Progenitor cell of endocrine pancreas (in vitro differentiated cells): ENCODE data around the gene MLLT3. TPM values are rescaled to one million over a fixed set of nuclear protein-coding genes. Genes with fewer than 3 reads are reported as not detected.

Experiments
- DNase-seq: peaks from one replicate; pipeline ENCODE4 v3.0.0; 2021; ENCODE audit warnings: low spot score; ENCODE audit not compliant: unreplicated experiment
- H3K27ac Mint-ChIP-seq: 2 replicates; pipeline ENCODE4 v1.8.0; 2021; ENCODE audit warnings: mild to moderate bottlenecking, moderate library complexity, mixed read lengths
- H3K27me3 Mint-ChIP-seq: 2 replicates; pipeline ENCODE4 v1.8.0; 2021; ENCODE audit warnings: mixed read lengths
- H3K36me3 Mint-ChIP-seq: 2 replicates; pipeline ENCODE4 v1.8.0; 2022; ENCODE audit warnings: mixed read lengths; ENCODE audit not compliant: insufficient read depth
- H3K4me1 Mint-ChIP-seq: 2 replicates; pipeline ENCODE4 v1.8.0; 2021; ENCODE audit warnings: low read depth, mixed read lengths
- H3K4me3 Mint-ChIP-seq: 2 replicates; pipeline ENCODE4 v1.8.0; 2021; ENCODE audit warnings: low read depth, mild to moderate bottlenecking, moderate library complexity, mixed read lengths
- H3K9me3 Mint-ChIP-seq: 2 replicates; pipeline ENCODE4 v1.8.0; 2021; ENCODE audit warnings: low read depth, mixed read lengths
- CTCF ChIP-seq: fragments of 200-600 bp; sonication (generic); IDR thresholded peaks from one replicate; pipeline ENCODE4 v1.5.0; 2021; ENCODE audit warnings: antibody characterized with exemption, mild to moderate bottlenecking; ENCODE audit not compliant: unreplicated experiment
- total RNA-seq: library from RNA; stranded (reverse); gene quantifications from 2 replicates; pipeline ENCODE4 v1.2.1, GENCODE V29; 2021

Gene MLLT3
- total RNA-seq, 1 donor from 2014 or later: 25.8 TPM

DNA sequence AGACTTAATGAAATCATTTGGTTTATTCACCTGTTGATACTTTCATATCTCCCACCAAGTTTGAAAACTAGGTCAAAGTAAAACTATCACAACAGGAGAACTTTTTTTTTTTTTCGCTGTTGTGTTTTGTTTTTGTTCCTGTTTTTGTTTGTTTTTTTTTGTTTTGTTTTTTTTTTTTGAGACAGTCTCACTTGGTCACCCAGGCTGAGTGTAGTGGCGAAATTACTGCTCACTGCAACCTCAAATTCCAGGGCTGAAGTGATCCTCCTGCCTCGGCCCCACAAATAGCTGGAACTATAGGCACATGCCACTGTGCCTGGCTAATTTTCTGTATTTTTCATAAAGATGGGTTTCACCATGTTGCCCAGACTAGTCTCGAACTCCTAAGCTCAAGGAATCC is 49.3 kb downstream of the MLLT3 start:
- Mint-ChIP-seq H3K4me3 (no peak overlapping the region), H3K4me1 (peaks cover 1% of the 10 kb centered on the region), H3K36me3 (peaks cover 5% of the 10 kb centered on the region), H3K9me3 (peaks cover 15% of the 10 kb centered on the region), H3K27ac (no peak overlapping the region), H3K27me3 (no peaks in the 10 kb centered on the region)
- TF ChIP-seq CTCF: no peak
- no peak for DNase-seq

DNA sequence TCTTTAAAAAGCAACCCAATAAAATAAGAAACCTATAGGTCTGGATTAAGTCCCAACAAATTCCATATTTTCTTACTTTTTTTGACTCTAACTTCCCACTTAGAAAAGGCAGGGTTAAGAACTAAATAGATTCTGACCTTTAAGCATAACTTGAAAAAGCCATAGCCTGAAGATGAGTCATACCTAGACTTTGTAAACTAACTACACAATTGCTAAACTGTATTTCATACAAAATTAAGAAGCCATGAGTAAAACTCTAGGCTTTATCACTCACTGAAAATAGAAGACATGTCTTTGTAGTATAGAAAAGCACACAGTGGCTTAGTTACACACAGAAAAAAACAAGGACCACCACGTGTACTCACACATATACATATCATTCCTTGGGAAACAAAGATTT is 51.5 kb downstream of the MLLT3 start:
- H3K9me3 Mint-ChIP-seq: peaks cover 8% of the 10 kb centered on the region
- H3K27ac Mint-ChIP-seq: no peak overlapping the region
- no peak overlapping the region for H3K4me3 Mint-ChIP-seq
- no peaks in the 10 kb centered on the region for H3K27me3 Mint-ChIP-seq
- H3K36me3 Mint-ChIP-seq: peaks cover 3% of the 10 kb centered on the region
- no peak for DNase-seq
- TF ChIP-seq CTCF: no peak
- H3K4me1 Mint-ChIP-seq: peaks cover 9% of the 10 kb centered on the region

GRCh38 chr9:20570087-20570486 is 52.2 kb downstream of the MLLT3 start:
- no peak overlapping the region for H3K4me3 Mint-ChIP-seq
- H3K9me3 Mint-ChIP-seq: peaks cover 4% of the 10 kb centered on the region
- H3K4me1 Mint-ChIP-seq: peaks cover 10% of the 10 kb centered on the region
- TF ChIP-seq CTCF: no peak
- peaks cover 2% of the 10 kb centered on the region for H3K36me3 Mint-ChIP-seq
- no peak for DNase-seq
- H3K27me3 Mint-ChIP-seq: no peaks in the 10 kb centered on the region
- no peak overlapping the region for H3K27ac Mint-ChIP-seq

DNA sequence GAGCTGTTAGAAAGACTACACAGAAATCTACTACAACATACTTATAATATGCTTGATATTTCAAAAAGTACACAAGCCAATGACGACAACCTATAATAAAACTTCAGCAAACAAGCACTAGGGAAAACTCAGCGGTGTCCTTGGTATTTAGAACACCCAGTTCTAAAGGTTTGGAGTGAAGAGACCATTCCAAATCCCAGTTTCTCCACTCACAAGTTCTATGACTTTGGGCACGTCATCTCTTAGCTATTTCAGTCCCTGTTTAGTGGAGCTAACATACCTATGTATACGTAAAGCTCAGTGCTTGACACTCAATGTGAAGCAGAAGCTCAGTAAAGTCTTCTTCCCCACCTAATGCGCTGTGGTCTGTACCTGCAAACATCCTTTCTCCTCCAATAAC is 52.8 kb downstream of the MLLT3 start:
- Mint-ChIP-seq H3K36me3 (no peaks in the 10 kb centered on the region), H3K27ac (no peak overlapping the region), H3K27me3 (no peaks in the 10 kb centered on the region), H3K4me3 (no peak overlapping the region), H3K9me3 (no peaks in the 10 kb centered on the region), H3K4me1 (peaks cover 14% of the 10 kb centered on the region)
- no peak for DNase-seq
- TF ChIP-seq CTCF: no peak

DNA sequence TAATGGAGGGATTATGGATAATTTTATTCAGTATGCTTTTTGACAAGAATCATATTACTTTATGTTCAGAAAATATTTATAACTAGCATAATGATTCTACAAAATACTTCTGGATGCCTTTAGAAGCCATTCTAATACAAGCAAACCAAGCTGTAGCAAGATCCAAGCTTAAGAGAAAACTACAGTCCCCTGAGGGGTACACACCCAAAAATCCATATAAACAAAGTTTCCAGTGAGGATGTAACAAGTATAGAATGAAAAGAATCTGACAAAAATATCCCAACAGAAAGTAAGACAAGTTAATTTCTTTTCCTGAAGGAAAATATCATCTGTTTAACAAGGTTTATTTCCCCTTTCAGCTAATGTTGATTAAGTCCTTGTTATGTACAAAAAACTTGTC is 53.9 kb downstream of the MLLT3 start:
- DNase-seq: no peak
- H3K4me1 Mint-ChIP-seq: peaks cover 24% of the 10 kb centered on the region
- H3K4me3 Mint-ChIP-seq: no peak overlapping the region

More for the DNA sequence above, 53.9 kb downstream of the MLLT3 start:
- Mint-ChIP-seq H3K27ac (no peak overlapping the region), H3K27me3 (no peaks in the 10 kb centered on the region), H3K9me3 (no peaks in the 10 kb centered on the region), H3K36me3 (no peaks in the 10 kb centered on the region)
- no peak for TF ChIP-seq CTCF
